Endothelial cell of umbilical vein (primary cell): ENCODE data around the gene CHTOP. TPM values are rescaled to one million over a fixed set of nuclear protein-coding genes. Genes with fewer than 3 reads are reported as not detected.

Experiments
- BruUV-seq: library from RNA; stranded (reverse); fragments of 400-500 nt; replicated peaks from 2 replicates; lab custom pipeline; 2021; lab: Mats Ljungman, UMichigan
- CTCF ChIA-PET: fragments of 300-600, 350-600 bp; sonication (Branson Sonifier 250); formaldehyde crosslinking; loops from one replicate; lab custom pipeline; 2021; ENCODE audit warnings: antibody characterized with exemption, inconsistent platforms; lab: Charles Lee
- POLR2A ChIA-PET: fragments of 300-600, 350-600 bp; sonication (Branson Sonifier 250); formaldehyde crosslinking; loops from one replicate; lab custom pipeline; 2021; ENCODE audit warnings: antibody characterized with exemption, inconsistent platforms; lab: Charles Lee
- DNase-seq: peaks from one replicate; pipeline ENCODE4 v3.0.0-alpha.2; 2011; ENCODE audit warnings: low read depth, low spot score
- FAIRE-seq: peaks from 2 replicates; lab custom pipeline; 2011; peaks lifted over from hg19 to GRCh38; lab: Jason Lieb, UNC
- H2AFZ ChIP-seq: 2 replicates; pipeline ENCODE4 v1.6.0; 2012; ENCODE audit warnings: low read depth, low read length, control low read depth, inconsistent platforms
- H3K27ac ChIP-seq: 2 replicates; pipeline ENCODE4 v1.5.1; 2011; ENCODE audit warnings: low read depth, mild to moderate bottlenecking, control low read depth, low read length, moderate library complexity; ENCODE audit not compliant: insufficient read depth
- H3K27me3 ChIP-seq, 2 experiments: 2 replicates each; pipeline versions ENCODE4 v1.6.0 to v1.6.1; 2011; ENCODE audit warnings: low read length in 2 of 2, mixed read lengths in 1 of 2; ENCODE audit not compliant: control insufficient read depth in 2 of 2, insufficient read depth in 2 of 2
- H3K36me3 ChIP-seq, 2 experiments: 2 replicates in 1 of 2; 3 replicates in 1 of 2; pipeline ENCODE4 v1.5.1; 2011; ENCODE audit warnings: low read length in 2 of 2, mild to moderate bottlenecking in 1 of 2, moderate library complexity in 1 of 2; ENCODE audit not compliant: control insufficient read depth in 2 of 2, insufficient read depth in 2 of 2; ENCODE audit errors: extremely low read depth in 1 of 2
- H3K4me1 ChIP-seq: 3 replicates; pipeline ENCODE4 v1.5.1; 2011; ENCODE audit warnings: mild to moderate bottlenecking, low read length; ENCODE audit not compliant: control insufficient read depth, insufficient read depth; ENCODE audit errors: extremely low read depth
- H3K4me2 ChIP-seq: 2 replicates; pipeline ENCODE4 v1.6.1; 2011; ENCODE audit warnings: low read length, control low read depth, mixed read lengths; ENCODE audit not compliant: insufficient read depth
- H3K4me3 ChIP-seq, 3 experiments: fragments of 200-600 bp in 1 of 3; sonication (generic), shearing (Covaris generic) in 1 of 3; replicated peaks in 1 of 3; 2 replicates each; pipeline ENCODE4 v1.5.1; 2011 to 2016; ENCODE audit warnings: control low read depth in 3 of 3, low read length in 3 of 3, mild to moderate bottlenecking in 2 of 3, inconsistent platforms in 1 of 3, low read depth in 1 of 3, moderate library complexity in 1 of 3; ENCODE audit not compliant: insufficient read depth in 1 of 3
- H3K79me2 ChIP-seq: 2 replicates; pipeline ENCODE4 v1.6.0; 2012; ENCODE audit warnings: low read length, inconsistent platforms; ENCODE audit not compliant: control insufficient read depth, insufficient read depth
- H3K9ac ChIP-seq: replicated peaks from 2 replicates; pipeline ENCODE3; 2011; ENCODE audit warnings: low read length, control low read depth; ENCODE audit not compliant: insufficient read depth; ENCODE audit errors: extremely low read depth
- H3K9me1 ChIP-seq: replicated peaks from 3 replicates; pipeline ENCODE4 v1.6.0; 2011; ENCODE audit warnings: mild to moderate bottlenecking, low read length; ENCODE audit not compliant: control insufficient read depth, insufficient read depth; ENCODE audit errors: extremely low read depth
- H3K9me3 ChIP-seq: replicated peaks from 2 replicates; pipeline ENCODE4 v1.5.1; 2012; ENCODE audit warnings: low read length, inconsistent platforms; ENCODE audit not compliant: control insufficient read depth, insufficient read depth
- H4K20me1 ChIP-seq: replicated peaks from 2 replicates; pipeline ENCODE3; 2011; ENCODE audit warnings: mild to moderate bottlenecking, low read length; ENCODE audit not compliant: control insufficient read depth, insufficient read depth; ENCODE audit errors: extremely low read depth
- CTCF ChIP-seq, 2 donors: IDR thresholded peaks; 1 replicate in 1 of 2; 2 replicates in 1 of 2; pipeline ENCODE4 v1.5.1; 2011; ENCODE audit warnings: low read length in 2 of 2, mild to moderate bottlenecking in 2 of 2, moderate library complexity in 2 of 2, control low read depth in 1 of 2, inconsistent platforms in 1 of 2, low read depth in 1 of 2; ENCODE audit not compliant: insufficient read depth in 1 of 2; ENCODE audit errors: extremely low read depth in 1 of 2
- EZH2 ChIP-seq: IDR thresholded peaks from 2 replicates; pipeline ENCODE4 v1.6.1; 2012; ENCODE audit warnings: borderline replicate concordance, low read depth, mild to moderate bottlenecking, moderate library complexity, low read length, inconsistent platforms; ENCODE audit not compliant: severe bottlenecking
- FOS ChIP-seq: IDR thresholded peaks from 2 replicates; pipeline ENCODE4 v1.6.1; 2011; ENCODE audit warnings: mild to moderate bottlenecking, low read length, moderate library complexity, borderline replicate concordance; ENCODE audit not compliant: insufficient read depth
- GATA2 ChIP-seq: IDR thresholded peaks from 2 replicates; pipeline ENCODE4 v1.7.0; 2011; ENCODE audit warnings: low read depth, mild to moderate bottlenecking, moderate library complexity, mixed read lengths, low read length; ENCODE audit not compliant: insufficient read length, insufficient read depth
- JUN ChIP-seq: IDR thresholded peaks from 2 replicates; pipeline ENCODE4 v1.6.1; 2011; ENCODE audit warnings: borderline replicate concordance, low read depth; ENCODE audit not compliant: insufficient read length, insufficient read depth
- MAX ChIP-seq: IDR thresholded peaks from 2 replicates; pipeline ENCODE4 v1.6.1; 2011; ENCODE audit not compliant: insufficient read depth, insufficient read length
- MYC ChIP-seq: IDR thresholded peaks from one replicate; pipeline ENCODE4 v1.6.1; 2011; ENCODE audit warnings: mild to moderate bottlenecking, low read depth, low read length
- POLR2A ChIP-seq: IDR thresholded peaks from 2 replicates; pipeline ENCODE4 v1.6.1; 2012; ENCODE audit warnings: low read depth, mild to moderate bottlenecking, control low read depth, low read length
- POLR2AphosphoS5 ChIP-seq: IDR thresholded peaks from 2 replicates; pipeline ENCODE4 v1.6.1; 2012; ENCODE audit warnings: low read depth, mild to moderate bottlenecking, control low read depth, low read length, moderate library complexity; ENCODE audit not compliant: insufficient read depth
- dilution Hi-C: fragments of 300-500 bp; cut with MboI; formaldehyde crosslinking; loops from one replicate; pipeline ENCODE4 v1.15.0; 2019; ENCODE audit warnings: low sequenced_read_pairs; ENCODE audit not compliant: extremely low pct_ligation_motif_present
- intact Hi-C: fragments of 100-400 bp; cut with micrococcal nuclease; formaldehyde crosslinking; loops from one replicate; pipeline ENCODE4 v1.10.0; 2022
- polyA plus RNA-seq, 4 experiments: library from polyadenylated mRNA; depleted of rRNA in 3 of 4; stranded (reverse) in 3 of 4; unstranded in 1 of 4; fragments of >200 nt; gene quantifications; 2 replicates each; pipeline versions ENCODE4 v1.2.1 to v1.2.3, GENCODE V29; 2011 to 2012; ENCODE audit warnings: missing spikeins in 1 of 4
- total RNA-seq: library from RNA; stranded (reverse); gene quantifications from 2 replicates; pipeline ENCODE4 v1.2.3, GENCODE V29; 2021

The CHTOP gene
- total and polyA plus RNA-seq, 2 donors (not counting 3 experiments of a cell fraction or from before 2014, with no cell fraction given), result 62.0 to 74.4 TPM

- BruUV-seq, result no TSS peak
- no peak overlapping the region for H2AFZ ChIP-seq
- no peaks in the 10 kb centered on the region for H3K27me3 ChIP-seq
- peaks cover 15% of the 10 kb centered on the region for H3K4me1 ChIP-seq
- H3K36me3 ChIP-seq, result no peaks in the 10 kb centered on the region
- H3K9me3 ChIP-seq, result no peaks in the 10 kb centered on the region
- no peaks in the 10 kb centered on the region for H3K9me1 ChIP-seq
- H4K20me1 ChIP-seq, result no peaks in the 10 kb centered on the region
- ChIA-PET POLR2A (interaction anchor here (0.6 kb wide), 1 partner anchor 51 kb away, joined by 3 read pairs; no protein-coding TSS in a partner anchor), CTCF (interaction anchor here (1.2 kb wide), 1 partner anchor 83 kb away, joined by 3 read pairs; no protein-coding TSS in a partner anchor)
- TF ChIP-seq CTCF (IDR thresholded peaks at IDR 0.05; ENCODE audit: extremely low read depth in 1 of 2, insufficient read depth in 1 of 2, low read depth in 1 of 2, low read length in 2 of 2) (no peak), POLR2AphosphoS5 (no peak), MAX (no peak), GATA2 (no peak), FOS (no peak), MYC (no peak), POLR2A (no peak), JUN (no peak), EZH2 (no peak)
- DNase-seq, result no peak
- H3K9ac ChIP-seq, result no peak overlapping the region
- H3K27ac ChIP-seq, result no peak overlapping the region
- no peak overlapping the region for H3K4me2 ChIP-seq
- H3K79me2 ChIP-seq, result peaks cover 13% of the 10 kb centered on the region
- intact Hi-C loops (no loop called here), dilution Hi-C loops (no loop called here)
- no peak overlapping the region for H3K4me3 ChIP-seq
- no peak for FAIRE-seq
Observed at GRCh38 chr1:153655333-153655732, 21.5 kb downstream of the CHTOP start.
